GM18907 (cell line): ENCODE data around the gene EGFL7.

Experiments used
- ATAC-seq: cut with Tn5 transposase; IDR thresholded peaks from one replicate; pipeline ENCODE4 v1.9.1; 2021; ENCODE audit warnings: mild to moderate bottlenecking, moderate library complexity; ENCODE audit not compliant: unreplicated experiment

Gene EGFL7

GRCh38 chr9:136671646-136672430, 9.1 kb downstream of the EGFL7 start:
- no peak for ATAC-seq

- ATAC-seq = no peak
These were observed 9.8 kb downstream of the EGFL7 start for GRCh38 chr9:136672431-136673087.

GRCh38 chr9:136673088-136673974, 10.6 kb downstream of the EGFL7 start:
- ATAC-seq = no peak

- no peak for ATAC-seq
These were observed 11.5 kb downstream of the EGFL7 start for GRCh38 chr9:136673975-136674785.

GRCh38 chr9:136674786-136675349, 12.2 kb downstream of the EGFL7 start:
- no peak for ATAC-seq

GRCh38 chr9:136675477-136676296, 13.0 kb downstream of the EGFL7 start:
- no peak for ATAC-seq

GRCh38 chr9:136676297-136676794, 13.6 kb downstream of the EGFL7 start:
- no peak for ATAC-seq

- ATAC-seq = no peak
These were observed 14.4 kb downstream of the EGFL7 start for GRCh38 chr9:136676920-136677686.

- no peak for ATAC-seq
These were observed 15.3 kb downstream of the EGFL7 start for GRCh38 chr9:136678034-136678433.

GRCh38 chr9:136678624-136679023, 15.9 kb downstream of the EGFL7 start:
- no peak for ATAC-seq

- no peak for ATAC-seq
These were observed 16.8 kb downstream of the EGFL7 start for GRCh38 chr9:136679431-136679941.

GRCh38 chr9:136681029-136681428, 18.3 kb downstream of the EGFL7 start:
- no peak for ATAC-seq

GRCh38 chr9:136681945-136682699, 19.4 kb downstream of the EGFL7 start:
- no peak for ATAC-seq

- ATAC-seq = no peak
These were observed 20.0 kb downstream of the EGFL7 start for GRCh38 chr9:136682710-136683109.

GRCh38 chr9:136683173-136683745, 20.5 kb downstream of the EGFL7 start:
- ATAC-seq = no peak

GRCh38 chr9:136683755-136684154, 21.0 kb downstream of the EGFL7 start:
- ATAC-seq = no peak

GRCh38 chr9:136684339-136684738, 21.6 kb downstream of the EGFL7 start:
- ATAC-seq = no peak
